OCI-LY1 (cell line): ENCODE measurements around the gene NAGA.
"Not testable (repeated sequence)": the region's sequence is repeated elsewhere in the genome, so short reads cannot be mapped to it uniquely, and the experiment has no call there.

Source experiments
- H2AFZ ChIP-seq: fragments of 200-600 bp; sonication (generic), shearing (Covaris generic); 2 replicates; pipeline ENCODE4 v1.6.0; 2014; ENCODE audit warnings: antibody characterized with exemption, mild to moderate bottlenecking, low read length
- H3F3A ChIP-seq: fragments of 200-600 bp; sonication (generic), shearing (Covaris generic); 2 replicates; pipeline ENCODE4 v1.6.0; 2014; ENCODE audit warnings: mild to moderate bottlenecking, antibody characterized with exemption, low read length, moderate library complexity; ENCODE audit not compliant: insufficient read depth
- H3K27ac ChIP-seq: fragments of 200-600 bp; sonication (generic); 2 replicates; pipeline ENCODE4 v1.5.1; 2014; ENCODE audit warnings: low read length, mixed run types, mild to moderate bottlenecking, low read depth; ENCODE audit not compliant: poor library complexity, severe bottlenecking
- H3K27me3 ChIP-seq: fragments of 200-600 bp; sonication (generic); 2 replicates; pipeline ENCODE4 v1.6.0; 2014; ENCODE audit warnings: antibody characterized with exemption, mild to moderate bottlenecking, low read length, moderate library complexity; ENCODE audit not compliant: insufficient read depth
- H3K36me3 ChIP-seq: fragments of 200-600 bp; sonication (generic); 2 replicates; pipeline ENCODE4 v1.6.1; 2014; ENCODE audit warnings: mild to moderate bottlenecking, antibody characterized with exemption, low read length, moderate library complexity, mixed read lengths; ENCODE audit not compliant: insufficient read depth
- H3K4me1 ChIP-seq: fragments of 200-600 bp; sonication (generic); 2 replicates; pipeline ENCODE4 v1.5.1; 2014; ENCODE audit warnings: mild to moderate bottlenecking, low read length, moderate library complexity; ENCODE audit not compliant: insufficient read depth, severe bottlenecking
- H3K4me2 ChIP-seq: fragments of 200-600 bp; sonication (generic), shearing (Covaris generic); 2 replicates; pipeline ENCODE4 v1.6.1; 2014; ENCODE audit warnings: low read length
- H3K4me3 ChIP-seq: fragments of 200-600 bp; sonication (generic); 2 replicates; pipeline ENCODE4 v1.5.1; 2014; ENCODE audit warnings: low read length, low read depth, mild to moderate bottlenecking, mixed read lengths; ENCODE audit not compliant: poor library complexity, severe bottlenecking
- H3K79me2 ChIP-seq: fragments of 200-600 bp; shearing (Covaris generic); 2 replicates; pipeline ENCODE4 v1.6.1; 2016; ENCODE audit warnings: mixed run types, low read length, mixed read lengths; ENCODE audit not compliant: insufficient read depth
- H3K9ac ChIP-seq: fragments of 200-600 bp; sonication (generic), shearing (Covaris generic); 2 replicates; pipeline ENCODE4 v1.6.1; 2014; ENCODE audit warnings: mild to moderate bottlenecking, low read length, mixed read lengths
- H3K9me2 ChIP-seq: fragments of 200-600 bp; sonication (generic), shearing (Covaris generic); 2 replicates; pipeline ENCODE4 v1.6.1; 2014; ENCODE audit warnings: low read depth, mild to moderate bottlenecking, low read length, mixed read lengths
- H3K9me3 ChIP-seq: fragments of 200-600 bp; shearing (Covaris generic); 2 replicates; pipeline ENCODE4 v1.6.1; 2014; ENCODE audit warnings: low read length, mixed read lengths
- H4K20me1 ChIP-seq: fragments of 200-600 bp; sonication (generic), shearing (Covaris generic); 2 replicates; pipeline ENCODE4 v1.6.0; 2016; ENCODE audit warnings: mild to moderate bottlenecking, low read length; ENCODE audit not compliant: insufficient read depth
- EZH2 ChIP-seq: fragments of 200-600 bp; sonication (generic), shearing (Covaris generic); IDR thresholded peaks from 2 replicates; pipeline ENCODE4 v1.8.0; 2017; ENCODE audit warnings: borderline replicate concordance, mixed run types, mild to moderate bottlenecking, antibody characterized with exemption, low read length, moderate library complexity, mixed read lengths
- TF ChIP-seq, protein P1 (sequence below): fragments of 200-600 bp; sonication (generic), shearing (Covaris generic); IDR thresholded peaks from 2 replicates; pipeline ENCODE4 v1.5.1; 2017; ENCODE audit warnings: mild to moderate bottlenecking, antibody characterized with exemption, low read length, moderate library complexity, mixed read lengths

The NAGA gene

DNA sequence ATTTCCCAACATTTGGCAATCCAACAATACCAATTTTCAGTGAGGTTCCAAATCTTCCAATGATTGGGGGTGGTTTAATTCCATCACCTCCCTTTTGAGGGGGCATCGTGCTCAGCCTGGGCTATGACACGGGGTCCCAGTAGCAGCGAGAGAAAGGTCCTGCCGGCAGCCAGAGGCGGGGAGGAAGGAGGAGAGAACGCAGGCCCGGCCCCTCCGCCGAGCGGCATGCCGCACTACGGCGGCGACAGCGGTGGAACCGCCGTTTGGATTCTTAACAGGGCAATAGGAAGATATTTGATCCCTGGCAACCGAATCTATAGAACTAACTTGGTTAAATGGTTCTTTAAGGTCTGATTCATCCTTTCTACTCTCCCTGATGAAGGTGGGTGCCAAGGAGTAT, 38.2 kb upstream of the NAGA start:
- H3K9ac ChIP-seq: no peak overlapping the region
- no peaks in the 10 kb centered on the region for H3F3A ChIP-seq
- H2AFZ ChIP-seq: no peak overlapping the region
- H4K20me1 ChIP-seq: no peaks in the 10 kb centered on the region
- TF ChIP-seq, protein P1, sequence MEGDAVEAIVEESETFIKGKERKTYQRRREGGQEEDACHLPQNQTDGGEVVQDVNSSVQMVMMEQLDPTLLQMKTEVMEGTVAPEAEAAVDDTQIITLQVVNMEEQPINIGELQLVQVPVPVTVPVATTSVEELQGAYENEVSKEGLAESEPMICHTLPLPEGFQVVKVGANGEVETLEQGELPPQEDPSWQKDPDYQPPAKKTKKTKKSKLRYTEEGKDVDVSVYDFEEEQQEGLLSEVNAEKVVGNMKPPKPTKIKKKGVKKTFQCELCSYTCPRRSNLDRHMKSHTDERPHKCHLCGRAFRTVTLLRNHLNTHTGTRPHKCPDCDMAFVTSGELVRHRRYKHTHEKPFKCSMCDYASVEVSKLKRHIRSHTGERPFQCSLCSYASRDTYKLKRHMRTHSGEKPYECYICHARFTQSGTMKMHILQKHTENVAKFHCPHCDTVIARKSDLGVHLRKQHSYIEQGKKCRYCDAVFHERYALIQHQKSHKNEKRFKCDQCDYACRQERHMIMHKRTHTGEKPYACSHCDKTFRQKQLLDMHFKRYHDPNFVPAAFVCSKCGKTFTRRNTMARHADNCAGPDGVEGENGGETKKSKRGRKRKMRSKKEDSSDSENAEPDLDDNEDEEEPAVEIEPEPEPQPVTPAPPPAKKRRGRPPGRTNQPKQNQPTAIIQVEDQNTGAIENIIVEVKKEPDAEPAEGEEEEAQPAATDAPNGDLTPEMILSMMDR: no peak
- TF ChIP-seq EZH2: no peak
- peaks cover 7% of the 10 kb centered on the region for H3K9me3 ChIP-seq
- no peaks in the 10 kb centered on the region for H3K4me1 ChIP-seq
- H3K4me3 ChIP-seq: no peak overlapping the region
- H3K79me2 ChIP-seq: no peaks in the 10 kb centered on the region
- no peak overlapping the region for H3K27ac ChIP-seq
- H3K9me2 ChIP-seq: no peaks in the 10 kb centered on the region
- no peak overlapping the region for H3K4me2 ChIP-seq
- H3K36me3 ChIP-seq: no peaks in the 10 kb centered on the region
- no peaks in the 10 kb centered on the region for H3K27me3 ChIP-seq

GRCh38 chr22:42104332-42104860, 33.8 kb upstream of the NAGA start:
- not testable (repeated sequence) for H3K27me3 ChIP-seq, H3K4me1 ChIP-seq, H3K4me2 ChIP-seq, H3F3A ChIP-seq, H4K20me1 ChIP-seq, H3K4me3 ChIP-seq, H2AFZ ChIP-seq, H3K9ac ChIP-seq, H3K79me2 ChIP-seq, H3K36me3 ChIP-seq, H3K9me2 ChIP-seq, H3K27ac ChIP-seq
- H3K9me3 ChIP-seq: peaks cover 19% of the 10 kb centered on the region

DNA sequence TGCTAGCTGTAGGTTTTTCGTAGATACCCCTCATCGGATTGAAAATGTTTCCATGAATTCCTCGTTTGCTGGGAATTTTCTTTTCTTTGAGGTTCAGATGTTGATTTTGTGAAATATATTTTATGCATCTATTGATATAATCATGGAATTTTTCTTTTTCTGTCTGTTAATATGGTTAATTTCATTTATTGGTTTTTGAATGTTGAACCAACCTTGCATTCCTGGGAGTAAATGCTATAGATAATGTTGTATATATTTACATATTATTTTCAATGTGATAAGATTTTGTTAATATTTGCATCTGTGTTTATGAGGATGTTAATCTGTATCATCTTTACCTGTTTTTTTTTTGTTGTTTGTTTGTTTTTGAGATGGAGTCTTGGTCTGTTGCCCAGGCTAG, 30.6 kb upstream of the NAGA start:
- no peak for TF ChIP-seq EZH2
- TF ChIP-seq, protein P1: no peak

GRCh38 chr22:42091455-42091782, 20.8 kb upstream of the NAGA start:
- peaks cover 22% of the 10 kb centered on the region for H3K36me3 ChIP-seq
- peak overlapping the region; percentile 90 for H3K4me3 ChIP-seq
- no peaks in the 10 kb centered on the region for H3F3A ChIP-seq
- peak overlapping the region; percentile 81 for H3K4me2 ChIP-seq
- peaks cover 5% of the 10 kb centered on the region; the same call in 1 of the 2 replicates for H3K9me3 ChIP-seq
- peaks cover 22% of the 10 kb centered on the region for H3K4me1 ChIP-seq
- no peak for TF ChIP-seq EZH2
- TF ChIP-seq, protein P1: no peak
- peak overlapping the region; percentile 35 for H3K27ac ChIP-seq
- H3K79me2 ChIP-seq: peaks cover 25% of the 10 kb centered on the region
- peak overlapping the region; percentile 76 for H3K9ac ChIP-seq
- H3K27me3 ChIP-seq: no peaks in the 10 kb centered on the region
- no peaks in the 10 kb centered on the region for H3K9me2 ChIP-seq
- no peaks in the 10 kb centered on the region for H4K20me1 ChIP-seq
- H2AFZ ChIP-seq: 0 out of 2 replicates have a peak overlapping the region, but pooled peaks have one; percentile 50

More for the DNA sequence above, 30.6 kb upstream of the NAGA start:
- Histone ChIP-seq H3K27me3 (no peaks in the 10 kb centered on the region), H3K4me3 (no peak overlapping the region), H3K9me2 (no peaks in the 10 kb centered on the region), H2AFZ (no peak overlapping the region), H3K9ac (no peak overlapping the region), H3F3A (no peaks in the 10 kb centered on the region), H3K27ac (no peak overlapping the region), H3K4me2 (no peak overlapping the region), H3K4me1 (no peaks in the 10 kb centered on the region), H3K9me3 (peaks cover 19% of the 10 kb centered on the region), H4K20me1 (no peaks in the 10 kb centered on the region), H3K79me2 (no peaks in the 10 kb centered on the region), H3K36me3 (no peaks in the 10 kb centered on the region)
